Endothelial cell of umbilical vein (primary cell): ENCODE measurements around the gene SYT11. TPM values are rescaled to one million over a fixed set of nuclear protein-coding genes. Genes with fewer than 3 reads are reported as not detected.

Source experiments
- BruUV-seq: library from RNA; stranded (reverse); fragments of 400-500 nt; replicated peaks from 2 replicates; lab custom pipeline; 2021; lab: Mats Ljungman, UMichigan
- CTCF ChIA-PET: fragments of 300-600, 350-600 bp; sonication (Branson Sonifier 250); formaldehyde crosslinking; loops from one replicate; lab custom pipeline; 2021; ENCODE audit warnings: antibody characterized with exemption, inconsistent platforms; lab: Charles Lee
- POLR2A ChIA-PET: fragments of 300-600, 350-600 bp; sonication (Branson Sonifier 250); formaldehyde crosslinking; loops from one replicate; lab custom pipeline; 2021; ENCODE audit warnings: antibody characterized with exemption, inconsistent platforms; lab: Charles Lee
- DNase-seq: peaks from one replicate; pipeline ENCODE4 v3.0.0-alpha.2; 2011; ENCODE audit warnings: low read depth, low spot score
- FAIRE-seq: peaks from 2 replicates; lab custom pipeline; 2011; peaks lifted over from hg19 to GRCh38; lab: Jason Lieb, UNC
- H2AFZ ChIP-seq: 2 replicates; pipeline ENCODE4 v1.6.0; 2012; ENCODE audit warnings: low read depth, low read length, control low read depth, inconsistent platforms
- H3K27ac ChIP-seq: 2 replicates; pipeline ENCODE4 v1.5.1; 2011; ENCODE audit warnings: low read depth, mild to moderate bottlenecking, control low read depth, low read length, moderate library complexity; ENCODE audit not compliant: insufficient read depth
- H3K27me3 ChIP-seq, 2 experiments: 2 replicates each; pipeline versions ENCODE4 v1.6.0 to v1.6.1; 2011; ENCODE audit warnings: low read length in 2 of 2, mixed read lengths in 1 of 2; ENCODE audit not compliant: control insufficient read depth in 2 of 2, insufficient read depth in 2 of 2
- H3K36me3 ChIP-seq, 2 experiments: 2 replicates in 1 of 2; 3 replicates in 1 of 2; pipeline ENCODE4 v1.5.1; 2011; ENCODE audit warnings: low read length in 2 of 2, mild to moderate bottlenecking in 1 of 2, moderate library complexity in 1 of 2; ENCODE audit not compliant: control insufficient read depth in 2 of 2, insufficient read depth in 2 of 2; ENCODE audit errors: extremely low read depth in 1 of 2
- H3K4me1 ChIP-seq: 3 replicates; pipeline ENCODE4 v1.5.1; 2011; ENCODE audit warnings: mild to moderate bottlenecking, low read length; ENCODE audit not compliant: control insufficient read depth, insufficient read depth; ENCODE audit errors: extremely low read depth
- H3K4me2 ChIP-seq: 2 replicates; pipeline ENCODE4 v1.6.1; 2011; ENCODE audit warnings: low read length, control low read depth, mixed read lengths; ENCODE audit not compliant: insufficient read depth
- H3K4me3 ChIP-seq, 3 experiments: fragments of 200-600 bp in 1 of 3; sonication (generic), shearing (Covaris generic) in 1 of 3; replicated peaks in 1 of 3; 2 replicates each; pipeline ENCODE4 v1.5.1; 2011 to 2016; ENCODE audit warnings: control low read depth in 3 of 3, low read length in 3 of 3, mild to moderate bottlenecking in 2 of 3, inconsistent platforms in 1 of 3, low read depth in 1 of 3, moderate library complexity in 1 of 3; ENCODE audit not compliant: insufficient read depth in 1 of 3
- H3K79me2 ChIP-seq: 2 replicates; pipeline ENCODE4 v1.6.0; 2012; ENCODE audit warnings: low read length, inconsistent platforms; ENCODE audit not compliant: control insufficient read depth, insufficient read depth
- H3K9ac ChIP-seq: replicated peaks from 2 replicates; pipeline ENCODE3; 2011; ENCODE audit warnings: low read length, control low read depth; ENCODE audit not compliant: insufficient read depth; ENCODE audit errors: extremely low read depth
- H3K9me1 ChIP-seq: replicated peaks from 3 replicates; pipeline ENCODE4 v1.6.0; 2011; ENCODE audit warnings: mild to moderate bottlenecking, low read length; ENCODE audit not compliant: control insufficient read depth, insufficient read depth; ENCODE audit errors: extremely low read depth
- H3K9me3 ChIP-seq: replicated peaks from 2 replicates; pipeline ENCODE4 v1.5.1; 2012; ENCODE audit warnings: low read length, inconsistent platforms; ENCODE audit not compliant: control insufficient read depth, insufficient read depth
- H4K20me1 ChIP-seq: replicated peaks from 2 replicates; pipeline ENCODE3; 2011; ENCODE audit warnings: mild to moderate bottlenecking, low read length; ENCODE audit not compliant: control insufficient read depth, insufficient read depth; ENCODE audit errors: extremely low read depth
- CTCF ChIP-seq, 2 donors: IDR thresholded peaks; 1 replicate in 1 of 2; 2 replicates in 1 of 2; pipeline ENCODE4 v1.5.1; 2011; ENCODE audit warnings: low read length in 2 of 2, mild to moderate bottlenecking in 2 of 2, moderate library complexity in 2 of 2, control low read depth in 1 of 2, inconsistent platforms in 1 of 2, low read depth in 1 of 2; ENCODE audit not compliant: insufficient read depth in 1 of 2; ENCODE audit errors: extremely low read depth in 1 of 2
- EZH2 ChIP-seq: IDR thresholded peaks from 2 replicates; pipeline ENCODE4 v1.6.1; 2012; ENCODE audit warnings: borderline replicate concordance, low read depth, mild to moderate bottlenecking, moderate library complexity, low read length, inconsistent platforms; ENCODE audit not compliant: severe bottlenecking
- FOS ChIP-seq: IDR thresholded peaks from 2 replicates; pipeline ENCODE4 v1.6.1; 2011; ENCODE audit warnings: mild to moderate bottlenecking, low read length, moderate library complexity, borderline replicate concordance; ENCODE audit not compliant: insufficient read depth
- GATA2 ChIP-seq: IDR thresholded peaks from 2 replicates; pipeline ENCODE4 v1.7.0; 2011; ENCODE audit warnings: low read depth, mild to moderate bottlenecking, moderate library complexity, mixed read lengths, low read length; ENCODE audit not compliant: insufficient read length, insufficient read depth
- JUN ChIP-seq: IDR thresholded peaks from 2 replicates; pipeline ENCODE4 v1.6.1; 2011; ENCODE audit warnings: borderline replicate concordance, low read depth; ENCODE audit not compliant: insufficient read length, insufficient read depth
- MAX ChIP-seq: IDR thresholded peaks from 2 replicates; pipeline ENCODE4 v1.6.1; 2011; ENCODE audit not compliant: insufficient read depth, insufficient read length
- MYC ChIP-seq: IDR thresholded peaks from one replicate; pipeline ENCODE4 v1.6.1; 2011; ENCODE audit warnings: mild to moderate bottlenecking, low read depth, low read length
- POLR2A ChIP-seq: IDR thresholded peaks from 2 replicates; pipeline ENCODE4 v1.6.1; 2012; ENCODE audit warnings: low read depth, mild to moderate bottlenecking, control low read depth, low read length
- POLR2AphosphoS5 ChIP-seq: IDR thresholded peaks from 2 replicates; pipeline ENCODE4 v1.6.1; 2012; ENCODE audit warnings: low read depth, mild to moderate bottlenecking, control low read depth, low read length, moderate library complexity; ENCODE audit not compliant: insufficient read depth
- dilution Hi-C: fragments of 300-500 bp; cut with MboI; formaldehyde crosslinking; loops from one replicate; pipeline ENCODE4 v1.15.0; 2019; ENCODE audit warnings: low sequenced_read_pairs; ENCODE audit not compliant: extremely low pct_ligation_motif_present
- intact Hi-C: fragments of 100-400 bp; cut with micrococcal nuclease; formaldehyde crosslinking; loops from one replicate; pipeline ENCODE4 v1.10.0; 2022
- polyA plus RNA-seq, 4 experiments: library from polyadenylated mRNA; depleted of rRNA in 3 of 4; stranded (reverse) in 3 of 4; unstranded in 1 of 4; fragments of >200 nt; gene quantifications; 2 replicates each; pipeline versions ENCODE4 v1.2.1 to v1.2.3, GENCODE V29; 2011 to 2012; ENCODE audit warnings: missing spikeins in 1 of 4
- total RNA-seq: library from RNA; stranded (reverse); gene quantifications from 2 replicates; pipeline ENCODE4 v1.2.3, GENCODE V29; 2021

Gene SYT11
- total and polyA plus RNA-seq, 2 donors (not counting 3 experiments of a cell fraction or from before 2014, with no cell fraction given) = 28.2 to 36.5 TPM

GRCh38 chr1:155900161-155900560, 40.8 kb downstream of the SYT11 start:
- Histone ChIP-seq H3K27me3 (no peaks in the 10 kb centered on the region), H4K20me1 (no peaks in the 10 kb centered on the region), H3K9me3 (no peaks in the 10 kb centered on the region), H3K79me2 (no peaks in the 10 kb centered on the region), H3K4me3 (no peak overlapping the region), H3K9ac (no peak overlapping the region), H2AFZ (no peak overlapping the region), H3K36me3 (peaks cover 24 to 40% of the 10 kb centered on the region in 2 experiments), H3K9me1 (no peaks in the 10 kb centered on the region), H3K27ac (no peak overlapping the region), H3K4me2 (no peak overlapping the region), H3K4me1 (no peaks in the 10 kb centered on the region)
- intact Hi-C loops = no loop called here
- dilution Hi-C loops = no loop called here
- CTCF ChIA-PET = no interaction called here
- no TSS peak for BruUV-seq
- FAIRE-seq (no peak), DNase-seq (no peak)
- POLR2A ChIA-PET = interaction anchor here (0.6 kb wide), 1 partner anchor 67 kb away, joined by 4 read pairs; no protein-coding TSS in a partner anchor
- TF ChIP-seq POLR2A = no peak
- no peak for TF ChIP-seq JUN
- TF ChIP-seq MYC = no peak
- TF ChIP-seq FOS = no peak
- TF ChIP-seq EZH2 = no peak
- no peak for TF ChIP-seq MAX
- no peak for TF ChIP-seq POLR2AphosphoS5
- TF ChIP-seq GATA2 = no peak
- TF ChIP-seq CTCF (IDR thresholded peaks at IDR 0.05; ENCODE audit: extremely low read depth in 1 of 2, insufficient read depth in 1 of 2, low read depth in 1 of 2, low read length in 2 of 2) = no peak
